ENCODE data around the gene STPG1.

GRCh38 chr1:24389231-24389678 is 24.3 kb downstream of the STPG1 start:
- TF ChIP-seq CTCF (IDR thresholded peaks at IDR 0.05) (no peak), POLR2A (IDR thresholded peaks at IDR 0.05) (no peak)
